Kidney capillary endothelial cell (primary cell): ENCODE data around the gene SIX6.
"Not testable (repeated sequence)": the region's sequence is repeated elsewhere in the genome, so short reads cannot be mapped to it uniquely, and the experiment has no call there.

Experiments
- DNase-seq: peaks from one replicate; pipeline ENCODE4 v3.0.0-alpha.2; 2018; ENCODE audit warnings: low spot score

The SIX6 gene

DNA sequence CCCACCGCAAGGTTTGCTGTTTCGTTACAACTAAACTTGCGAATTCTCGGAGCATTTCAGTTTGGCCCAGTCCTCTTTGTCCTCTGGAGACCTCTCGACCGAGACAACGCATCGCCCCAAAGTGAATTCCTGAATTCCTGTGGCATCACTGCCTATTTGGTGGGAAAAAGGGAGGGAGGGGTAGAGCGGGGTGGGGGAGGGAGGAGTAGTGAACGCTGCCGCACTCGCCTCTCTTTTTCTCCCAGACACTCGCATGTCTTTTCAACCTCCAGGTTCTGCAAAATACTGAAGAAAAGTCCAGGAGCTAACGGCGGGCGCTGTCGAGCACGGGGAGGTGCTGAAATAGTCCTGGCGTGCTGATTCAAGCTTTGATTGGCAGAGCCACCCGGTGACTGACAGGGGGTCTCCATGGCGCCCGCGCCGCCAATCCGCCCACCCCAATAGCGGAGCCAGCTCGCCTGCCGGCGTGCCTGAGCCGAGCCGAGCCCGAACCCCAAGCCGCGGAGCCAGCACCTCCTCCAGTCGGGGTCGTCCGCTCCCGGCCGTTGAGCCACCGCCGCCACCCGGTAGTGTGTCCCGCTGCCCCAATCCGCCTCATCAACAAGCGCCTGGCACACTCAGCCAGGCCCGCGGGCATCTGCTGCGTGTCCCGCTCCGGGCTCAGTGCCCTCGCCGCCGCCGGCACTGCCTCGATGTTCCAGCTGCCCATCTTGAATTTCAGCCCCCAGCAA is at the start of gene SIX6:
Gene SIX6 (plus strand): TSS at position 440 of the 731 bp plus-strand sequence. CDS start 253 bp downstream, at position 693.
- no peak for DNase-seq

DNA sequence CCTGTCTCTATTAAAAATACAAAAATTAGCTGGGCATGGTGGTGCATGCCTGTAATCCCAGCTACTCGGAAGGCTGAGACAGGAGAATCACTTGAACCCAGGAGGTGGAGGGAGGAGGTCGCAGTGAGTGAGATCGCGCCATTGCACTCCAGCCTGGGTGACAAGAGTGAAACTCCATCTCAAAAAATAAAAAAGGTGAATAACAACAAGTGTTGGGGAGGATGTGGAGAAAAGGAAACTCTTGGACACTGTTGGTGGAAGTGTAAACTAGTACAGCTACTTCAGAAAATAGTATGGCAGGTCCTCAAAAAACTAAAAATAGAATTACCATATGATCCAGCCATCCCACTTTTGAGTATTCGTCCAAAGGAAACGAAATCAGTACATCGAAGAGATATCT is 28.7 kb upstream of the SIX6 start:
- not testable (repeated sequence) for DNase-seq

DNA sequence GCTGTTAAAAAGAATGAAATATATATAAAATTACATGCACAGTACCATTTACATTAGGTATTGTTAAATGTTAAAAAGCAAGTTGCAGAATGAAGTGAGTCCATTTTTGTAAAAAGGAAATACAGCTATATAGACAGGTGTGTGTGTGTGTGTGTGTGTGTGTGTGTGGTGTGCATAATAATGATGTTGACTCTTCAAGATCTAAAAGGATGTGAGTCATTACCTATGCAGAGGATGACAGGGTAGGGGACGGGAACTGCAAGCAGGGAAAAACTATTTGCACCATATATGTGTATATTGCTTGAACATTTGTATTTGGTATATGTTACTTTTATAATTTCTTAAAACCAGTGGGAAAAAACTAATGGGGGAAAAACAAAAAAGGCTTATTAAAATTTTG is 26.2 kb upstream of the SIX6 start:
- DNase-seq, result peak; percentile 69

DNA sequence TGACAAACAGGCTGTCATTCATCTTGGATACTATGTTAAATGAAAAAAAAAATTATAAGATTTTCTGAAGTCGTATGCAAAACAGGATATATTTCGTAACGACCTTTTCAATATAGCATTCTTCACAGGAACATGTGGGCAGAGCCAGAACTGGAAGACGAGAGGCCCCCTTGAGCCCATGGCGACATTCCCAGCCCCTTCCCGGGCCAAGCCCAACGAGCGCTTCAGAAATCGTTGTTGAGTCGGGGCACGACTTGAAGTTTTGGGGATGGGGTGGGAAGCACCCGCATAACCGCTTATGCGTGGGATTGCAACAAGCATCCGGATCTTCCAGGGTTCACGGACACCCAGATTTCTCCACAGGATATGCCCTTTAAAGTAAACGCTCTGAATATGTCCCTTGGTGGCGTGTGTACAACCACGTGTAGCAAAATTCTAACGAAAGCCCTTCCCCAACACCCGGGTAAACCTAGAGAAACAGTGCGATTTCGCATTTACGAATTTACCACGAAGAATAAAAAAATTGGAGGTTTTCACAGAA is 23.8 kb upstream of the SIX6 start:
- no peak for DNase-seq

DNA sequence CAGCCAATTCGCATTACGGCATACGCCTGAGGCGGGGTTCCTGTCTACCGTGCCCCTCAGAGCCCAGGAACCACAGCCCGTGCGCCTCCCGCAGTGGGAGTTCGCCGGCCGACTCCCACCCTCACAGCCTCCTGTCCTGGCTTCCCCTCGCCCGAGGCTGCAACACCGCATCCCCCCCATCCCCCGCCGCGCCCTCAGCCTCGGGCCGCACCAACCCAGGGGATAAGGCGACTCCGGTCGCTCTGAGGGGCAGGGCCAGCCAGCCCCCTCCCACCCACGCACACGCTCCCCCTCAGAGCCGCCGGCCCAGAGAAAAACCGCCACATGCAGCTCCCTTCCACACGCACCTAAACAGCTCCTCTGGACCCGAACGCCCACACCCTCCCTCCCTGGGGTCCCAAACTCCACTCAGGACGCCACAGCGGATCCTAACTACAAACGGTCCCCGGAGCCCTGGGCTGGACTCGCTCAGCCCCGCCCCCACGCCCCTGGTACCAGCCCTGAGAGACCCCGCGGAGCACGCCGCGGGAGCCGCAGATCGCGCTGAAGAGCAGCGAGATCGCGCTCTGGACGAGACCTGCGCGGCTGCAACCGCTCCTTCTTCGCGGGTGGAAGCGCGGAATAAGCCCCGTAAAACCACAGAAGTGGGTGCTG is 23.2 kb upstream of the SIX6 start, which contains the start of gene C14orf39:
Gene C14orf39 (minus strand): TSS at position 466 of the 654 bp plus-strand sequence. CDS start 985 bp downstream, outside the sequence.
- no peak for DNase-seq

DNA sequence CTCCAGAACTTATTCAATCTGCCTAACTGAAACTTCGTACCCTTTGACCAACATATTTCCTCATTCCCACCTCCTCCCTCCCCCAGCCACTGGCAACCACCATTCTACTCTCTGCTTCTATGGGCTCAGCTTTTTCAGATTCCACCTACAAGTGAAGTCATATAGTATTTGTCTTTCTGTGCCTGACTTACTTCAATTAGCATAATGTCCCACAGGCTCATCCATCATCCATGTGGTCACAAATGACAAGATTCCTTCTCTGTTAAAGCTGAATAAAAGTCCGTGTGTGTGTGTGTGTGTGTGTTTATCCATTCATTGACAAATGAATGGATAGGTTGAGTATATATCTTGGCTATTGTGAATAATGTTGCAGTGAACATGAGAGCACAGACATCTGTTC is 21.7 kb upstream of the SIX6 start:
- no peak for DNase-seq

DNA sequence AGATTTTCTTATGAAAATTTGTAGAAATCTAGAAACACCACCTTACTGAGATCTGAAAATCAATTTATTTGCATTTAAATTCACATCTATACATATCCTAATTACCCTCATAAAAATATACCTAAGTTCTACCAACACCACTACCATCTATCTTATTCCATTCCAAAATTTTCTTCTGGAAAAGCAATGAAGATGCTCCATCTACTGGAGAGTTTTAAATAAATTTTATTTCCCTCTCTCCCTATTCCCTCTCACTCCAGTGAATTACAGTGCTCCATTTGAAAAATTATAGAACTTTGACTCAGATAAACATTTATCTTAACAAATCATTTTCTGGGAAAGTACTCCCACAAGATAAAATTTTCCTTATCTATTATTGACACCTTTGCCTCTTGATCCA is 20.8 kb upstream of the SIX6 start:
- no peak for DNase-seq

DNA sequence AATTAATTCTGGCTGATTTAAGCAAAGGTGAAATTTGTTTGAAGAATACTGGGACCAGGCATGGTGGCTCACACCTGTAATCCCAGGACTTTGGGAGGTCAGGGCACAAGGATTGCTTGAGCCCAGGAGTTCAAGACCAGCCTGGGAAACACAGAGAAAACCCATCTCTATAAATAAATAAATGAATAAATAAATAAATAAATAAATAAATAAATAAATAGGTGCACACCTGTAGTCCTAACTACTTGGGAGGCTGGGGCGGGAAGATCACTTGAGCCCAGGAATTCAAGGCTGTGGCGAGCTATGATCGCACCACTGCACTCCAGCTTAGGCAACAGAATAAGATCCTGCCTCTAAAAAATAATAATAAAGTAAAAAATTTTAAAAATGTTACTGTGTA is 18.7 kb upstream of the SIX6 start:
- DNase-seq, result no peak

DNA sequence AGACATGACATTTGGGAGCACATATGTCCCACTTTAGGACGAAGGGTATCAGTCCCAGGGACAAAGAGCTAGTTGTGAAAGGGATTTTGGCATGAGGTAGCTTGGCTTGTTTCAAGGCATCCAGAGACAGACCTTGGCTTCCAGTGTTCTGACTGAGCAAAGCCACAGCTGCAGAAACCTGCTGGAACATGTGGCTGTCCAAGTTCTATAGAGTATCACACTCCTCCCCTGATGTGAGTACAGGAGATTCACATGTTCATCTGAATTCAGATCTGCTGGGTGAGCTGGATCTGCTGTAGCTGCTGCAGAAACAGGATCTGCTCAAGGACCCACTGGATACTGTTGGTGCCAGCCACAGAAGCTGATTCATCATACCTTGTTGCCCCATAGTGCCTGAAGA is 13.0 kb upstream of the SIX6 start:
- no peak for DNase-seq

DNA sequence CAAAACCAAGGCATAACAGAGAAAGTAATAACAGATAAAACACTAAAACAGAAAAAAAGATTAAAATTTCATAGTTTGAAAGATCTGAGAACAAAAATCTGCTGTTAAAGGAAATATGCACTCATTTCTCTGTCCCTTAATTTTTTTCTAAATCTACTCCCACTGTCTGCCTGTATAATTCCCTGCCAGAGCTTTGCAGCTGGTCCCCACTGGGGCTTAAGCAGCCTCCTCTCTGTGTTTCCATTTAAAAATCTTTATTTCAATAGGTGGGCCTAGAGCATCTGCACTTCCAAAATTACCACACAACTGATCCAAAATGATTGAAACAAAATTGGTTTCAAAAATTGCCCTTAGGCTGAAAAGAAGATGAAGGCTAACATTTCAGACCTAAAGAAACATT is 6.4 kb upstream of the SIX6 start:
- DNase-seq, result no peak

DNA sequence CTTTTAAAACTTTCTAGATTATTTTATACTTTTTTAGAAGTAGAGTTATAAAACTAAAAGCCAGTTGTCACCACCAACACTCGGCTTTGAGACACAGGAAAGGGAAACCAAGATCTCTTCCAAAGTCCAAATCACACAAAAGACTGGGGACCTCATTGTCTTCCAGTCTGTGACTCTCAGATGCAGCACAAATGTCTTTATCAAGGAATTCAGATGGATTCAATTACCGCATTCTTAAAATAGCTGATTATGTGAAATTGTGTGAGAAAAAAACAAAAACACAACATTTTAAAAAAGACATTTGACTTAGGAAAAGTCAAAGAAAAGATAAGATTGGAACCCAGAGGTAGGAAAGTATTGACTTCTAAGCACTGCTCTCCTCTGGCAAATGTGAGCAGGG is 3.5 kb upstream of the SIX6 start:
- DNase-seq, result no peak

DNA sequence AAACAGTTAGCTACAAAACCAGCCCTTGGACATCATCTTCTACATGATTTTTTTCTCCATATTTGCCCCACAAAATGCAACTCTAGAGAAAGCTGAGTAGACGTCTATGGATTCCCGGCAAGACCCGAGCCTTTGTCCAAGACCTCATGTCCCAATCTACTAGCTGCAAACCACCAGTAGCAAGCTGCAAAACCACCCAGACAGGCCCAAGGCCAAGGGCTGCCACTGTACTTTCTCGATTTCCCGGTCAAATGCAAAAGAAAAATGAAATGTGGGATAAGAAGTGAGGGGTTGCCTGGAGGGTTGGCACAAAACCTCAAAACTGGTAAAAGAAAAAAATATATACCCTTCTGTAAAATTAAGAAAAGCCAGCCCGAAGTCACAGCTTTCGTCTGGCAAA is 2.9 kb upstream of the SIX6 start:
- DNase-seq, result no peak

DNA sequence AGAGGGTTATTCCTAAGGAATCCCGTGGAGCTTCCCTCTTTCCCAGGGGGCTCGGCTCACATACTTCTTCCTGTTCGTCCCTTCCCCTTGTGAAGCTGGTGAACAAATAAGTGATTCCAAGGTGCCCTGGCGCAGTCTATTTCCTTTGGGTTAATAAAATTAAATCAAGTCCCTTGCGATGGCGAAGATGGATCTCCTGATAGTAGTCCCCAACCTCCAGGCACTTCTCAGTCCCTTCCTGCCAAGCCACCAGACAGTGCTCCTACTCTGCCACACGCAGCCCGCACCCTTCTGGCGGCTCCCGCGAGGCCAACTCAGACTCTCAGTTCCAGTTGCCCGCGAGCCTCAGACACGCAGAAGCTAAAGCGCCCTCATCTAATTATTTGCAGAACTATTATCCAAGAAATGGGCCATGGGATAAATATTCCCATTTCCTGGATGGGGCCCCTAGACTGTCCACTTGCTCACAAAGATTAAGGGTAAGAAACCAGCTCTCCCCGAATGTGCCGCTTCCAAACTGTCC is 2.4 kb upstream of the SIX6 start:
- no peak for DNase-seq

DNA sequence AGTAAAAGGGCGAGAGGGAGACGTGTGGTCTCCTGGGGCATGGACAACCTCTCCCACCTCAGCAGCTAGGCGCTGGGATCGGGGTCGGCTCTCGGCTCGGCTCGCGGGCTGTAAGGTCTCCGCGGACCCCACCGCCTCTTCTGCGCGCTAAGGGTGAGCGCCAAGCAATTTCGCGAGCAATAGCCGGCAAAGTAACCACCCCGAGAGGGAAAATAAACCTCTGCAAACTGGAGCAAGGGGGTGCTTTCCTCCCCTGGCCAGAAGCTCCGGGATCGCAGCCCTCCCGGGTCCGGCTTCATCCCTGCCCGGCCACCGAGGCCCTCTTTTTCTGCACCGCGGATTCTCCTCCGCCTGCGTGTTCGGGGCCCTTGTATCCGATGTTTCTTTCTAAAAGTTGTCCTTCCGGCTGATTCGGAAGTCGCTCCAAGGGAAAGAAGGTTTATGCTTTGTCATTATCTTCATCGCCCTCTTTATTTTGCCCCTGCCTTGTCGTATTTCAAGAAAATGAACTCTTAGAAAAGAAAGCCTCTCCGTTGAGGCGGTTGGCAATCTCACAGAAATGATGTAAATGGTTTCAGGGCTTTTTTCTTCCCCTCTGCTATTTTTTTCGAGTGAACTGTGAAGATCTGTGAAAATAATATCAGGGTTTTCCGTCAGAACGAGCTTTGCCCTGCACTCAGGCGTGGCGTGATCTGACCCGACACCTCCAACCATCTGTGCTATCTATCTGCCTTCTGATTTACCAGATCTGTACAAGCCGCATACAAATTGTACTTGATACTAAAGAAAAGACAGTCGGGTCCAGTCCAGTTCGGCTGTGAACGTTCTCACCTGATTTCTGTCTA is 1.7 kb upstream of the SIX6 start:
- no peak for DNase-seq

DNA sequence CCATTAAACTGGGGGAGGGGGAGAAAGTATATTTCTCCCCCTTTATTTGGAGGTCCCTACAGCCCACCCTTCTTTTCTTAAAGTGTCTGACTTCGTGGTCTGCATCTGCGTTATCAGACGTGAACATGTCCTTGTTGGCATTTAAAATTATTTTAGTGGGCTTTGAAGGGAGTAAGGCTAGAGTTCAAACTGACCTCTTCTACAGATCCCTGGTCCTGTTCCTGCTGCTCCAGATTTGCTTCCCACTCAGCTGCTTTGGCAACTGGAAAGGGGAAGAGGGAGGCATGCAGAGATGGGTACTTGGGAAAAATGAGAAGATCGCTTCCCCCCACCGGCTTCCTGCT is 611 bp upstream of the SIX6 start:
- DNase-seq, result no peak

DNA sequence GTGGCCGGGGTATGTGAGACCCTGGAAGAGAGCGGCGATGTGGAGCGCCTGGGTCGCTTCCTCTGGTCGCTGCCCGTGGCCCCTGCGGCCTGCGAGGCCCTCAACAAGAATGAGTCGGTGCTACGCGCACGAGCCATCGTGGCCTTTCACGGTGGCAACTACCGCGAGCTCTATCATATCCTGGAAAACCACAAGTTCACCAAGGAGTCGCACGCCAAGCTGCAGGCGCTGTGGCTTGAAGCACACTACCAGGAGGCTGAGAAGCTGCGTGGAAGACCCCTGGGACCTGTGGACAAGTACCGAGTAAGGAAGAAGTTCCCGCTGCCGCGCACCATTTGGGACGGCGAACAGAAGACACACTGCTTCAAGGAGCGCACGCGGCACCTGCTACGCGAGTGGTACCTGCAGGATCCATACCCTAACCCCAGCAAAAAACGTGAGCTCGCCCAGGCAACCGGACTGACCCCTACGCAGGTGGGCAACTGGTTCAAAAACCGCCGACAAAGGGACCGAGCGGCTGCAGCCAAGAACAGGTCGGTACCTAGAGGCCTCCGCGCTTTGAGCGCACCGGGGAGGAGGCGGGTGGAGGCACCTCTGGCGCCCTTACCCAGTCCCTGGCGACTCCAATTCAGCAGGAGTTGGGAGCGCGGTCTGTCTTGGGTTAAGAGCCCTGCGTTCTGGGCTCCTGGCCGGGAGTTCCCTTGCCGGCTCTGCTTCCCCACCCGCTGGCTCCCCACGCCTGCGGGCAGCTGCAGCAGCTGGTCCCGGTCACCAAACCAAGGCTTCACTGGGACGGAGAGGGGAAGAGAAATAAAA is 700 bp downstream of the SIX6 start:
- DNase-seq, result no peak

DNA sequence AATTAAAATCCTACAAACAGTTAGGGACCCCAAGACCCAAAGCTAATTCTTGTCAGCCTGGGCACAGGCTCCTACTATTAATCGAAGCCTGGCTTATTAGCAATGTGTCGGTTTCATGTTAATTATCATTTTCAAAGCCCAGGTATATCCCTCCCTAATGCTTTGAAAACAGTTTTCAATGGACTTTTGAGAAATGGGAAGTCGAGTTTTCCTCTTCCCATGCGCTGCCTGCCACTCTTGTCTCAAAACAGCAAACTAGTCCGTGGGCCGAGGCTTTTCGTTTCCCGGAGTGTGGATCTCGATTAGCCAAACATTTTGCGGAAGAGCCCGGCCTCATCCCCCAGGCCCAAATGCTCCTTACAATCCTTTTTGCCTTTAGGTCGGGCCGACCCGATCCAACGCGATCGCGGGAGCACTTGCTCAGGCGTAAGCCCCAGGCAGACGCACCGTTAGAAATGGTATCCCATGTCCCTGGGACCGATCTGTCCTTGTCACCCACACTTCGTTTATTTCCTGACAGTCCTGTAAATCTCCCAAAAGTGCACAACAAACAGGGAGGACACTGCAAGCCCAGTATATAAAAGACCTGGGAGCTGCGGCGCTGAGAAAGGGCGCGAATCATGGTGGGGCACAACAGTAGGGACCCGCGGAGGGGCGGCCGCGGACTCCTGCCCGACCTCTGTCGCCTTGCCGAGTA is 1.5 kb downstream of the SIX6 start:
- DNase-seq, result no peak

DNA sequence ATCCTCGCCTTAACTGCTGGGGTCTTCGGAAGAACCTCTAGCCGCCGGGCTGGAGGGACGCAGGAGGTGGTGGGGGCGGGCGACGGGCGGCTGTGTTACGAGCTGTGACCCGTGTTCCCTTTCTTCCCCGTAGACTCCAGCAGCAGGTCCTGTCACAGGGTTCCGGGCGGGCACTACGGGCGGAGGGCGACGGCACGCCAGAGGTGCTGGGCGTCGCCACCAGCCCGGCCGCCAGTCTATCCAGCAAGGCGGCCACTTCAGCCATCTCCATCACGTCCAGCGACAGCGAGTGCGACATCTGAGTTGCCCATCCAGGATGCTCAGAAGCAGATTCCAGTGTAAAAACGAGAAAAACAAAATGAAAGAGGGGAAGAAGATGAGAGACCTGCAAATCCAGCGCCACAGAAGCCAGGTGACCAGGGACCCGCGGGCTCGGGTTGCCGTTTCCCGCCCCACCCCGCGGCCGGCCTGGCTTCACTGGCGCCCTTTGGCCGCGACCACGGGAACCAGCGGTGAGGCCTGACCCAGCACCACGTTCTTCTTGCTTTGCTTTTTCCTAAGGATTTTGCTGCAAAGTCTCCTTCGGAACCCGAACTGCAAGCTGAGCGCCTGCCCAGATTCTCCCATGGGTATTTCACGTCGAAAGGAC is 2.1 kb downstream of the SIX6 start:
- DNase-seq, result no peak

DNA sequence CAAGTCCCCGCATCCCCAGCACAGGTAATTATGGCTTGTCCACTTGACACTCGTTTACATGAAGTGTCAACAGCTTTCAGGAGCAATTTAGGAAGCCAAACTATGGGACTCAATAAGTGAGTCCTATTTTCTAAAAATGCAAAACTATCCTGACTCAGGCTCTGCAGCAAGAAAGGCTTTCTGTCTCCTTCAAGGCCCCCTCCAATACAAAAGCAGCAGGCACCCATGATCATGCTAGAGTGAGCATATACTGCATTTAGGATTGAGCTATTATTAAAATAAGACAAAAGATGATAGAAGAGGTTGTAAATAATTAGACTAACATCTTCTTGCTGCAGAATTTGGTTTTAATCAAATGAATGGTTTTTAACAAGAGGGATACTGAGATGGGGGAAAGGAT is 3.2 kb downstream of the SIX6 start:
- DNase-seq, result no peak

DNA sequence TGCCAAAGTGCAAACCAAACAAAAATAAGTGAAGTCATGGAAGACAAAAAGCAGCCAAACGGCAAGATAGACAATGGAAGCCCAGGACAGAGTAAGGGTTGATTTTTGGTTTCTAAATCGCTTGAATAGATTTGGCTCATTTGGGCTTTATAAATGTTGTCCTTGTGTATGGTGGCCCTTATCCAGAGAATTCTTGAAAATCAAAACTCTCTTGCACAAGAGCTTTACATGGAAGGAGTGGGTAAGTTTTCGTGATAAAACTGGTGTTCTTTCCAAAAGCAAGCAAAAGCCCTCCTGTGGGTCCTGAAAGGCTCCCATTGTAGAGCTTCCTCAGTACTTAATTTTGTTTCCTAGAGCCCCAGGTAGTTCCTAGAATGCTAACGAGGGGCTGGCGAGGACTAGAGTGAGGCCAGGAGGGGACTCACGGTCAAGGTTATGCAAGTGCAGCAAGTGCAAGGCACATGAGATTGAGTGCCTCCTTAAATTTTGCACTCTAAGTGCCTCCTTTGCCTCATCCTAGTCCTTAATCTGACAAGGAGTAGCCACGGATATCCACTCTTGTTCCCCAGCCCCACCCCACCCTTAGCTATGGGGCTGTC is 4.1 kb downstream of the SIX6 start:
- no peak for DNase-seq
